ENCODE measurements around the gene PCBP2.

The PCBP2 gene

DNA sequence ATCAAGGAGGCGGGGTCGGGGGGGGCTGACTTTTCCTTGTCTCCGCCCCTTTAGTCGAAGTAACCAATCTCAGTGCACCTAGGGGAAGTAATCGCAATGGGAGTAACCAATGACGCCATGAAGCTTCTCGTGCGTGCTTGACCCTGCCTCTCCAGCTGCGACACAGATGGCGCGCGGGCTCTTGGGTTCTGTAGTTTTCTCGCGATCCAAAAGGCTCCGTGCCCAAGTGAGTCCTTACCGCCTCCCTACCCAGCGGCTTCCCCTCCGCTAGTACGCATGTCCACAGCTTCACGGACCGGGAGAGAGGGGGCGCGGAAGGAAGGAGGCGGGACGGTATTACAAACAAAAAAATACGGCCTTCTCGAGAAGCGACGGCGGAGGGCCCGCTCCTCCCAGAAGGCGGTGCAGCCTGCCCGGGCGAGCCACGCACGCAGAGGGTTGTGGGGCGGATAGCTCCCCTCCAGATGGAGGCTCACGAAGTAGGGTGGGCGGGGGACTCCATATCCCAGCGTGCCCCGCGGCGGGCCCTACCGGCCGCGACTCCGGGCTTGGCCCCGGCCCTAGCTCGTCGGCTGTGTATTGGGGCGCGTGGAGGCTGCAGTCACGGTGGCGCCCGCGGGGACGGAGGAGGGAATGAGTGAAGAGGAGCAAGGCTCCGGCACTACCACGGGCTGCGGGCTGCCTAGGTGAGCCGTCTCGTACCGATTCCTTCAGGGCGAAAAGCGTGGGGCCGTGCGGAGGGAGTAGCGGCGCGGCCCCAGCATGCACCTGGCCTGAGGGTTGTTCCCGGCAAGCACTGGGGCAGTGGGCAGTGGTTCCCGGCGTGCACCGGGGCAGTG lies 49.1 kb downstream of the PCBP2 start, which contains the start of gene TARBP2:
TARBP2 (plus strand) TSS at position 508 of the 839 bp plus-strand sequence; CDS start at position 634, 126 bp downstream.
- H4K12ac ChIP-seq (ENCODE audit: low read depth, low read length) = peak within 1 kb of the TSS; percentile 98
- H3K27ac ChIP-seq (ENCODE audit: low read depth, low read length) = peak within 1 kb of the TSS; percentile 97
- DNase-seq = peak; percentile 99
- peak within 1 kb of the TSS; percentile 98 for H3K9ac ChIP-seq (ENCODE audit: low read length)
- no peak within 1 kb of the TSS for H2BK12ac ChIP-seq (ENCODE audit: low read length)
- H3K4me2 ChIP-seq (ENCODE audit: low read length) = peak within 1 kb of the TSS; percentile 98
- WGBS (ENCODE audit: extremely low coverage, insufficient coverage, insufficient read length) = no CpG with 5 or more reads among the region's 74 CpGs
- H4K91ac ChIP-seq (ENCODE audit: low read depth, low read length) = peak within 1 kb of the TSS; percentile 90
- H2AK5ac ChIP-seq (ENCODE audit: low read length) = peak within 1 kb of the TSS; percentile 90
- no peak within 1 kb of the TSS for H3K23ac ChIP-seq (ENCODE audit: low read length)
- H3K27me3 ChIP-seq (ENCODE audit: insufficient read depth, low read length) = no peaks in the 10 kb centered on the region
- peak within 1 kb of the TSS; percentile 99 for H4K8ac ChIP-seq (ENCODE audit: low read depth, low read length)
- H3K18ac ChIP-seq (ENCODE audit: low read length) = peak within 1 kb of the TSS; percentile 81
- peak within 1 kb of the TSS; percentile 65 for H2BK120ac ChIP-seq (ENCODE audit: insufficient read depth, low read length, poor library complexity)
- peak within 1 kb of the TSS; percentile 81 for H3K4ac ChIP-seq (ENCODE audit: low read depth, low read length)
- peaks cover 19% of the 10 kb centered on the region for H3K79me1 ChIP-seq (ENCODE audit: low read length)
- peaks cover 22 to 31% of the 10 kb centered on the region in 2 experiments for H3K36me3 ChIP-seq (ENCODE audit: control insufficient read depth in 1 of 2, insufficient read depth in 2 of 2, low read length in 2 of 2)
- peaks cover 16 to 25% of the 10 kb centered on the region in 2 experiments for H3K4me1 ChIP-seq (ENCODE audit: control insufficient read depth in 1 of 2, insufficient read depth in 2 of 2, low read length in 2 of 2)
- H2AFZ ChIP-seq (ENCODE audit: insufficient read depth, low read length, poor library complexity) = peak within 1 kb of the TSS; percentile 81
- peak within 1 kb of the TSS; percentile 90 for H3K4me3 ChIP-seq (ENCODE audit: low read depth, low read length)
- H3K9me3 ChIP-seq (ENCODE audit: insufficient read depth, low read depth, low read length) = peaks cover 5% of the 10 kb centered on the region
- peak within 1 kb of the TSS; percentile 95 for H3K14ac ChIP-seq (ENCODE audit: low read length)
- peaks cover 8% of the 10 kb centered on the region for H3K79me2 ChIP-seq (ENCODE audit: control insufficient read depth, insufficient read depth, low read length, poor library complexity)
- peak within 1 kb of the TSS; percentile 77 for H2BK5ac ChIP-seq (ENCODE audit: low read depth, low read length, poor library complexity)

DNA sequence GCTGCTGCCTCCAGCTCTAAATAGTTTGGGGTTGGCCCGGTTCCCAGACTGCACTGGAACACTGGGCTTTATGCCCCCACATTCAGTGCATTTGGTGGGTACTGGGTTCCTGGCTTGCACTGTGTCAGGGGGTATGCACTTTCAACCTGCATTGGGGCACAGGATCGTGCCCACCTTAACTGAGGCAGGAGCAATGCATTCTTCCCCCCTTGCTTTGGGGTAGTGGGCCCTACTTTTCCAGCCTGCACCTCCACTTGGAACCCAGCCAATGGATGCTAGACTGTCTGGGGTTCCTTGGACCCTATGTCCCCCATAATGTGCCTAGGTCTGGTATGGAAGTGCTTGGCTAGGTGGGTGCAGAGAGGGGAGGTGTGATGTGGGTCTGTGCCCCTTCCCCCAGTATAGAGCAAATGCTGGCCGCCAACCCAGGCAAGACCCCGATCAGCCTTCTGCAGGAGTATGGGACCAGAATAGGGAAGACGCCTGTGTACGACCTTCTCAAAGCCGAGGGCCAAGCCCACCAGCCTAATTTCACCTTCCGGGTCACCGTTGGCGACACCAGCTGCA lies 49.8 kb downstream of the PCBP2 start:
- peaks cover 28 to 38% of the 10 kb centered on the region in 2 experiments for H3K36me3 ChIP-seq (ENCODE audit: control insufficient read depth in 1 of 2, insufficient read depth in 2 of 2, low read length in 2 of 2)
- H3K27me3 ChIP-seq (ENCODE audit: insufficient read depth, low read length) = no peaks in the 10 kb centered on the region
- H3K9me3 ChIP-seq (ENCODE audit: insufficient read depth, low read depth, low read length) = peaks cover 5% of the 10 kb centered on the region
- peak overlapping the region; percentile 90 for H2AK5ac ChIP-seq (ENCODE audit: low read length)
- H3K4me1 ChIP-seq (ENCODE audit: control insufficient read depth in 1 of 2, insufficient read depth in 2 of 2, low read length in 2 of 2) = peaks cover 16 to 22% of the 10 kb centered on the region in 2 experiments
- peak overlapping the region; percentile 92 for H3K9ac ChIP-seq (ENCODE audit: low read length)
- H4K8ac ChIP-seq (ENCODE audit: low read depth, low read length) = peak overlapping the region; percentile 99
- H3K14ac ChIP-seq (ENCODE audit: low read length) = peak overlapping the region; percentile 95
- H2BK120ac ChIP-seq (ENCODE audit: insufficient read depth, low read length, poor library complexity) = peak overlapping the region; percentile 43
- no CpG with 5 or more reads among the region's 10 CpGs for WGBS (ENCODE audit: extremely low coverage, insufficient coverage, insufficient read length)
- peak overlapping the region; percentile 98 for H4K12ac ChIP-seq (ENCODE audit: low read depth, low read length)
- H3K27ac ChIP-seq (ENCODE audit: low read depth, low read length) = peak overlapping the region; percentile 97
- no peak for DNase-seq
- peak overlapping the region; percentile 81 for H3K4ac ChIP-seq (ENCODE audit: low read depth, low read length)
- H3K79me1 ChIP-seq (ENCODE audit: low read length) = peaks cover 19% of the 10 kb centered on the region
- H2AFZ ChIP-seq (ENCODE audit: insufficient read depth, low read length, poor library complexity) = peak overlapping the region; percentile 81
- peak overlapping the region; percentile 71 for H2BK5ac ChIP-seq (ENCODE audit: low read depth, low read length, poor library complexity)
- peak overlapping the region; percentile 81 for H3K18ac ChIP-seq (ENCODE audit: low read length)
- H3K23ac ChIP-seq (ENCODE audit: low read length) = no peak overlapping the region
- H3K4me2 ChIP-seq (ENCODE audit: low read length) = peak overlapping the region; percentile 98
- peak overlapping the region; percentile 90 for H3K4me3 ChIP-seq (ENCODE audit: low read depth, low read length)
- H4K91ac ChIP-seq (ENCODE audit: low read depth, low read length) = peak overlapping the region; percentile 90
- H2BK12ac ChIP-seq (ENCODE audit: low read length) = no peak overlapping the region
- peaks cover 8% of the 10 kb centered on the region for H3K79me2 ChIP-seq (ENCODE audit: control insufficient read depth, insufficient read depth, low read length, poor library complexity)

DNA sequence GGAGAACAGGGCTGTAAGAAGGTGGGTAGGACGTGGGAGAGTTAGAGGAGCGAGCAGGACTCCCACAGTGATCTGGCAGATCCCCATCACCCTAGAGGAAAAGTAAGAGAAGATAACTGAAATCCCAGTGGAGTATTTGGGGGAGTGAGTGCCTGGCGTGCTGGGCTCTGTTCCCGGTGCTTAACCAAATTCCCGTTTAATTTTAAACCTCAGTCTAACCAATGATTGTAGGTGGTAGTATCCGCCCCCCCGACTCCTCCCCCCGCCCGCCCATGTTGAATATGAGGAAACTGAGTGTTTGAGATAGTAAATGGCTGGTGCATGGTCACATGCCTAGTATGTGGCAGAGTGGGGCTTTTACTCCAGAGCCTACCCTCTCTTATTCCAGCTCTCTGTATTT lies 50.4 kb downstream of the PCBP2 start:
- Histone ChIP-seq H3K79me1 (ENCODE audit: low read length) (peaks cover 19% of the 10 kb centered on the region), H3K27me3 (ENCODE audit: insufficient read depth, low read length) (no peaks in the 10 kb centered on the region), H3K18ac (ENCODE audit: low read length) (no peak overlapping the region), H2AFZ (ENCODE audit: insufficient read depth, low read length, poor library complexity) (no peak overlapping the region), H3K9me3 (ENCODE audit: insufficient read depth, low read depth, low read length) (peaks cover 5% of the 10 kb centered on the region), H3K9ac (ENCODE audit: low read length) (peak overlapping the region; percentile 6), H3K23ac (ENCODE audit: low read length) (no peak overlapping the region), H3K79me2 (ENCODE audit: control insufficient read depth, insufficient read depth, low read length, poor library complexity) (peaks cover 8% of the 10 kb centered on the region), H2AK5ac (ENCODE audit: low read length) (no peak overlapping the region), H3K4me3 (ENCODE audit: low read depth, low read length) (no peak overlapping the region), H3K27ac (ENCODE audit: low read depth, low read length) (no peak overlapping the region), H4K12ac (ENCODE audit: low read depth, low read length) (peak overlapping the region; percentile 98), H2BK120ac (ENCODE audit: insufficient read depth, low read length, poor library complexity) (no peak overlapping the region), H4K8ac (ENCODE audit: low read depth, low read length) (peak overlapping the region; percentile 99), H2BK12ac (ENCODE audit: low read length) (no peak overlapping the region), H3K4me2 (ENCODE audit: low read length) (peak overlapping the region; percentile 98), H3K36me3 (ENCODE audit: control insufficient read depth in 1 of 2, insufficient read depth in 2 of 2, low read length in 2 of 2) (peaks cover 34 to 44% of the 10 kb centered on the region in 2 experiments), H4K91ac (ENCODE audit: low read depth, low read length) (no peak overlapping the region), H2BK5ac (ENCODE audit: low read depth, low read length, poor library complexity) (no peak overlapping the region), H3K4me1 (ENCODE audit: control insufficient read depth in 1 of 2, insufficient read depth in 2 of 2, low read length in 2 of 2) (peaks cover 16 to 22% of the 10 kb centered on the region in 2 experiments), H3K4ac (ENCODE audit: low read depth, low read length) (no peak overlapping the region), H3K14ac (ENCODE audit: low read length) (no peak overlapping the region)
- WGBS (ENCODE audit: extremely low coverage, insufficient coverage, insufficient read length) = no CpG with 5 or more reads among the region's 9 CpGs
- DNase-seq = no peak

DNA sequence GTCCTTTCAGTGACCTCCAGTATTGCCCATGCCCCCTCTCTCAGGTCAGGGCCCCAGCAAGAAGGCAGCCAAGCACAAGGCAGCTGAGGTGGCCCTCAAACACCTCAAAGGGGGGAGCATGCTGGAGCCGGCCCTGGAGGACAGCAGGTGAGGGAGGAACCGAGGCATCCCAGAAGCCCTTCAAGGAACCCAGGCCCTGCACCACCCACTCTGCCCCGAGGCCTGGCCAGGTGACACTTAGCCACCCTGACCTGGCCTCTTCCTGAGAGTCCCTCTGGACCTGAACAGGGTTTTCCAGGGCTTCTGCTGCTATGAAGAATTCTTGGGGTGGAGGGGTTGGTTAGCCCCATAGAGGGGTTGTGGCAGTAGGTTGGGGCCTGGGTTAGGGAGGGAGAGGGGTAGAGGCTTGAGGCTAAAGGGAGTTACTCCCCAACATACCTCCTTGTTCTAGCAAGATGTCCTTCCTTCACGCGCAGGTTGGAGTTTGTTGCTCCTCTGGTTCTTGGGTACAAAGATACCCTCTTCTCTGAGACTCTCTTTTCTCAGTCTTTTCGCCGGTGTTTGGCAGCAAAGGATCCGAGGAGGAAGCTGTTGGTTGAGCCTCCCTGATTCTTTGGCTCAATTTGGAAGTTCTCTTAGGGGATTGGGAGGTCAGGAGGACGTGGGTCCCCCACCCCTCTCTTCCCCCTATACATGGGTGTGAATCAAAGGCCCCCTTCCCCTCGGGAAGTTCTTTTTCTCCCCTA lies 51.3 kb downstream of the PCBP2 start:
- Histone ChIP-seq H3K4ac (ENCODE audit: low read depth, low read length) (no peak overlapping the region), H3K79me1 (ENCODE audit: low read length) (peaks cover 19% of the 10 kb centered on the region), H2BK120ac (ENCODE audit: insufficient read depth, low read length, poor library complexity) (no peak overlapping the region), H3K27ac (ENCODE audit: low read depth, low read length) (no peak overlapping the region), H3K36me3 (ENCODE audit: control insufficient read depth in 1 of 2, insufficient read depth in 2 of 2, low read length in 2 of 2) (peaks cover 37 to 47% of the 10 kb centered on the region in 2 experiments), H4K12ac (ENCODE audit: low read depth, low read length) (no peak overlapping the region), H4K8ac (ENCODE audit: low read depth, low read length) (no peak overlapping the region), H3K23ac (ENCODE audit: low read length) (no peak overlapping the region), H3K14ac (ENCODE audit: low read length) (no peak overlapping the region), H3K79me2 (ENCODE audit: control insufficient read depth, insufficient read depth, low read length, poor library complexity) (peaks cover 8% of the 10 kb centered on the region), H3K4me2 (ENCODE audit: low read length) (no peak overlapping the region), H2AFZ (ENCODE audit: insufficient read depth, low read length, poor library complexity) (no peak overlapping the region), H3K27me3 (ENCODE audit: insufficient read depth, low read length) (no peaks in the 10 kb centered on the region), H3K9ac (ENCODE audit: low read length) (no peak overlapping the region), H2BK5ac (ENCODE audit: low read depth, low read length, poor library complexity) (no peak overlapping the region), H4K91ac (ENCODE audit: low read depth, low read length) (no peak overlapping the region), H2BK12ac (ENCODE audit: low read length) (no peak overlapping the region), H3K4me1 (ENCODE audit: control insufficient read depth in 1 of 2, insufficient read depth in 2 of 2, low read length in 2 of 2) (peaks cover 16 to 22% of the 10 kb centered on the region in 2 experiments), H2AK5ac (ENCODE audit: low read length) (no peak overlapping the region), H3K9me3 (ENCODE audit: insufficient read depth, low read depth, low read length) (peaks cover 5% of the 10 kb centered on the region), H3K18ac (ENCODE audit: low read length) (no peak overlapping the region), H3K4me3 (ENCODE audit: low read depth, low read length) (no peak overlapping the region)
- no CpG with 5 or more reads among the region's 10 CpGs for WGBS (ENCODE audit: extremely low coverage, insufficient coverage, insufficient read length)
- no peak for DNase-seq

Measured in trophoblast cell (in vitro differentiated cells and primary cell).